Measurements from ENCODE around the gene KCNJ6. TPM values are rescaled to one million over a fixed set of nuclear protein-coding genes. Genes with fewer than 3 reads are reported as not detected.

The KCNJ6 gene
- total RNA-seq, 1 experiment from 2014 or later = not detected

DNA sequence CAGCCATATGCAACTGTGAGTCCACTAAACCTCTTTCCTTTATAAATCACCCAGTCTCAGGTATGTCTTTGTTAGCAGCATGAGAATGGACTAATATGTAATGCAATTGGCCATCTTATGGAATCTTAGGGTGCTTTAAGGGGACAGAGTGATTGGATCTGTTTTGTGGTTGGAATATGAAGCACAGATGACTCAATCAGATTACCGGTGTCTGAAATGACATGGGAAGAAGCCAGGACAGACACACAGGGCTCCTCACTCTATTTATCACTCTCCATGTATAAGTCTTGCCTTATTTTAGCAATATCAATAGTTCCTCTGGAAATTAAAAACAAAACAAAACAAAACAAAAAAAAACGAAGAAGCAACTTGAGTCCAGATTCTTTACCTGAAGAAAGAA, 12.9 kb downstream of the KCNJ6 start:
- no peak overlapping the region for H3K9ac ChIP-seq (ENCODE audit: low read length)
- H3K4me3 ChIP-seq (replicated peaks in 1 of 2; ENCODE audit: low read depth in 1 of 2, low read length in 2 of 2) = no peak overlapping the region
- no peak for DNase-seq (ENCODE audit: low read depth, low spot score)
- no peak overlapping the region for H3K27ac ChIP-seq (ENCODE audit: low read depth, low read length)
- no peak overlapping the region for H3K4me2 ChIP-seq (ENCODE audit: low read length)
- no peaks in the 10 kb centered on the region for H3K27me3 ChIP-seq (ENCODE audit: insufficient read depth, low read length)
- TF ChIP-seq YY1 (IDR thresholded peaks at IDR 0.05; ENCODE audit: extremely low read depth, insufficient replicate concordance, low read depth, low read length) = no peak
- no peak for TF ChIP-seq POLR2A (IDR thresholded peaks at IDR 0.05; ENCODE audit: borderline replicate concordance, extremely low read depth, insufficient read depth, insufficient read length)
- TF ChIP-seq, protein P1, sequence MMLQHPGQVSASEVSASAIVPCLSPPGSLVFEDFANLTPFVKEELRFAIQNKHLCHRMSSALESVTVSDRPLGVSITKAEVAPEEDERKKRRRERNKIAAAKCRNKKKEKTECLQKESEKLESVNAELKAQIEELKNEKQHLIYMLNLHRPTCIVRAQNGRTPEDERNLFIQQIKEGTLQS (IDR thresholded peaks at IDR 0.05) = no peak
- no peaks in the 10 kb centered on the region for H3K79me2 ChIP-seq (ENCODE audit: insufficient read depth, low read length)
- BruUV-seq (replicated peaks) = no TSS peak
- ATAC-seq = no peak
- H3K9me3 ChIP-seq (ENCODE audit: control insufficient read depth in 1 of 2, insufficient read depth in 1 of 2, low read depth in 1 of 2, low read length in 2 of 2) = peaks cover 0 to 4% of the 10 kb centered on the region in 2 experiments; a peak in 1 of 4 replicates
- H2AFZ ChIP-seq (ENCODE audit: low read depth, low read length, poor library complexity, severe bottlenecking) = no peak overlapping the region
- no peaks in the 10 kb centered on the region for H3K36me3 ChIP-seq (ENCODE audit: control insufficient read depth in 1 of 2, insufficient read depth in 2 of 2, low read length in 2 of 2)
- ChIA-PET RAD21 (ENCODE audit: low non-redundant PET in 1 of 2, low total read pairs in 2 of 2, uncharacterized antibody in 2 of 2, unreplicated experiment in 2 of 2) (no interaction called here), POLR2A (no interaction called here), CTCF (no interaction called here)
- no peaks in the 10 kb centered on the region for H4K20me1 ChIP-seq (ENCODE audit: insufficient read depth)
- H3K9me2 ChIP-seq (ENCODE audit: insufficient read depth) = no peaks in the 10 kb centered on the region
- no peaks in the 10 kb centered on the region for H3K4me1 ChIP-seq (ENCODE audit: control insufficient read depth in 1 of 2, insufficient read depth in 2 of 2, low read length in 2 of 2)
- intact Hi-C loops (cut with micrococcal nuclease) = no loop called here

DNA sequence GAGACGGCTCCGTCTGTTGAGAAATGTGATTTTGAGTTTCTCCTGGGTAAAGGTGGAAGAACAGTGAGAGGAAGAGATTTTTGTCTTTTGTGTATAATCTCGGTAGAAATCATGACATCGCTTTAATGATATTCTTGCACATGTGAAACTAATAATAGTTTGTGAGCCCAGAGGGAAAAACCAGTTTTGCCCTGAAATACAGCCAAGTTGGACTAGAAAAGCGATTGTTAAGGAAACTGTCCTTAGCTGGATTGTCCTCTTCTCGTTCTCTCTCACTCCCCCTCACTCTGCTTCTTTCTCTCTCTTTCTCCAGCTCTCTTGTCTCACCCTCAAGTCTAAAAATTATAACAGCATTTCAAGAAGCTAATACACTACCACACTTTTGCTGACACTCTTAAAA, 17.1 kb downstream of the KCNJ6 start:
- Histone ChIP-seq H3K9ac (ENCODE audit: low read length) (no peak overlapping the region), H3K9me3 (ENCODE audit: control insufficient read depth in 1 of 2, insufficient read depth in 1 of 2, low read depth in 1 of 2, low read length in 2 of 2) (peaks cover 0 to 4% of the 10 kb centered on the region in 2 experiments; a peak in 1 of 4 replicates), H3K4me2 (ENCODE audit: low read length) (no peak overlapping the region), H3K4me1 (ENCODE audit: control insufficient read depth in 1 of 2, insufficient read depth in 2 of 2, low read length in 2 of 2) (no peaks in the 10 kb centered on the region), H3K4me3 (replicated peaks in 1 of 2; ENCODE audit: low read depth in 1 of 2, low read length in 2 of 2) (no peak overlapping the region), H3K79me2 (ENCODE audit: insufficient read depth, low read length) (no peaks in the 10 kb centered on the region), H2AFZ (ENCODE audit: low read depth, low read length, poor library complexity, severe bottlenecking) (no peak overlapping the region), H3K27me3 (ENCODE audit: insufficient read depth, low read length) (no peaks in the 10 kb centered on the region), H3K36me3 (ENCODE audit: control insufficient read depth in 1 of 2, insufficient read depth in 2 of 2, low read length in 2 of 2) (no peaks in the 10 kb centered on the region), H3K27ac (ENCODE audit: low read depth, low read length) (no peak overlapping the region), H4K20me1 (ENCODE audit: insufficient read depth) (no peaks in the 10 kb centered on the region), H3K9me2 (ENCODE audit: insufficient read depth) (no peaks in the 10 kb centered on the region)
- no TSS peak for BruUV-seq (replicated peaks)
- DNase-seq (ENCODE audit: low read depth, low spot score) (no peak), ATAC-seq (no peak)
- no peak for TF ChIP-seq EZH2phosphoT487 (IDR thresholded peaks at IDR 0.05; ENCODE audit: borderline replicate concordance)
- no peak for TF ChIP-seq RAD21 (IDR thresholded peaks at IDR 0.05; ENCODE audit: low read depth)
- TF ChIP-seq, protein P1 (IDR thresholded peaks at IDR 0.05) = no peak
- intact Hi-C loops (cut with micrococcal nuclease) = no loop called here
- ChIA-PET CTCF (no interaction called here), RAD21 (ENCODE audit: low non-redundant PET in 1 of 2, low total read pairs in 2 of 2, uncharacterized antibody in 2 of 2, unreplicated experiment in 2 of 2) (no interaction called here), POLR2A (no interaction called here)

Measured in HCT116 (cell line).